Stimulated activated naive CD4-positive, alpha-beta T cell treated with Interleukin-2 at 50 U/mL for 16 hours (primary cell): Measurements from ENCODE around the gene TNFAIP2.

Experiments
- DNase-seq: peaks from one replicate; lab custom pipeline; 2025; lab: John Stamatoyannopoulos, UW

TNFAIP2 gene

GRCh38 chr14:103121846-103122584, 1.2 kb upstream of the TNFAIP2 start:
- DNase-seq, result no peak

- DNase-seq, result no peak
Measured at GRCh38 chr14:103122585-103122946, 695 bp upstream of the TNFAIP2 start.

GRCh38 chr14:103123634-103124500, 606 bp downstream of the TNFAIP2 start:
- no peak for DNase-seq

GRCh38 chr14:103124501-103125001, 1.3 kb downstream of the TNFAIP2 start:
- no peak for DNase-seq

GRCh38 chr14:103125098-103126070, 2.1 kb downstream of the TNFAIP2 start:
- no peak for DNase-seq

- DNase-seq, result no peak
Measured at GRCh38 chr14:103126088-103126872, 3.0 kb downstream of the TNFAIP2 start.

GRCh38 chr14:103126873-103127304, 3.6 kb downstream of the TNFAIP2 start:
- DNase-seq, result no peak

- DNase-seq, result no peak
Measured at GRCh38 chr14:103127356-103127755, 4.1 kb downstream of the TNFAIP2 start.

- DNase-seq, result no peak
Measured at GRCh38 chr14:103127861-103128598, 4.8 kb downstream of the TNFAIP2 start.

GRCh38 chr14:103128631-103129300, 5.5 kb downstream of the TNFAIP2 start:
- no peak for DNase-seq

- no peak for DNase-seq
Measured at GRCh38 chr14:103129301-103130016, 6.2 kb downstream of the TNFAIP2 start.

GRCh38 chr14:103130017-103130764, 6.9 kb downstream of the TNFAIP2 start:
- DNase-seq, result no peak

GRCh38 chr14:103130965-103131364, 7.7 kb downstream of the TNFAIP2 start:
- DNase-seq, result no peak

- DNase-seq, result no peak
Measured at GRCh38 chr14:103131580-103131979, 8.3 kb downstream of the TNFAIP2 start.

GRCh38 chr14:103132381-103133209, 9.3 kb downstream of the TNFAIP2 start:
- DNase-seq, result no peak

- no peak for DNase-seq
Measured at GRCh38 chr14:103133210-103134140, 10.2 kb downstream of the TNFAIP2 start.
